Chondrocyte (in vitro differentiated cells): ENCODE results near the gene EPS8. TPM values are rescaled to one million over a fixed set of nuclear protein-coding genes. Genes with fewer than 3 reads are reported as not detected.

Experiments
- DNase-seq: peaks from one replicate; pipeline ENCODE4 v3.0.0; 2021; ENCODE audit warnings: mixed read lengths, low spot score
- H3K27ac Mint-ChIP-seq: one replicate; pipeline ENCODE4 v1.8.0; 2021; ENCODE audit warnings: mild to moderate bottlenecking, moderate library complexity, mixed read lengths; ENCODE audit not compliant: unreplicated experiment
- H3K27me3 Mint-ChIP-seq: 2 replicates; pipeline ENCODE4 v1.8.0; 2021; ENCODE audit warnings: low read depth, mixed read lengths
- H3K36me3 Mint-ChIP-seq: 2 replicates; pipeline ENCODE4 v1.8.0; 2021; ENCODE audit warnings: low read depth, mixed read lengths
- H3K4me1 Mint-ChIP-seq: 2 replicates; pipeline ENCODE4 v1.8.0; 2021; ENCODE audit warnings: low read depth, mild to moderate bottlenecking, mixed read lengths
- H3K4me3 Mint-ChIP-seq: one replicate; pipeline ENCODE4 v1.8.0; 2021; ENCODE audit warnings: mild to moderate bottlenecking, moderate library complexity, mixed read lengths; ENCODE audit not compliant: unreplicated experiment
- H3K9me3 Mint-ChIP-seq: 2 replicates; pipeline ENCODE4 v1.8.0; 2021; ENCODE audit warnings: low read depth, mixed read lengths
- CTCF ChIP-seq: fragments of 200-600 bp; sonication (generic); IDR thresholded peaks from 2 replicates; pipeline ENCODE4 v1.5.0; 2021; ENCODE audit warnings: antibody characterized with exemption, mild to moderate bottlenecking, moderate library complexity
- total RNA-seq: library from RNA; stranded (reverse); gene quantifications from 3 replicates; pipeline ENCODE4 v1.2.1, GENCODE V29; 2021

Gene EPS8
- total RNA-seq, 1 donor from 2014 or later, result 114 TPM

GRCh38 chr12:15726027-15726877 lies 62.9 kb downstream of the EPS8 start:
- DNase-seq, result no peak
- peak overlapping the region; percentile 91 for H3K27ac Mint-ChIP-seq
- H3K9me3 Mint-ChIP-seq, result no peaks in the 10 kb centered on the region
- no peak overlapping the region for H3K4me3 Mint-ChIP-seq
- peaks cover 2% of the 10 kb centered on the region for H3K36me3 Mint-ChIP-seq
- no peak for TF ChIP-seq CTCF
- peaks cover 79% of the 10 kb centered on the region for H3K4me1 Mint-ChIP-seq
- H3K27me3 Mint-ChIP-seq, result no peaks in the 10 kb centered on the region

GRCh38 chr12:15722951-15723350 lies 66.2 kb downstream of the EPS8 start:
- no peak for TF ChIP-seq CTCF
- Mint-ChIP-seq H3K27ac (peak overlapping the region; percentile 87), H3K27me3 (no peaks in the 10 kb centered on the region), H3K36me3 (no peaks in the 10 kb centered on the region), H3K4me1 (peaks cover 83% of the 10 kb centered on the region), H3K4me3 (no peak overlapping the region), H3K9me3 (no peaks in the 10 kb centered on the region)
- no peak for DNase-seq

GRCh38 chr12:15721316-15722115 lies 67.7 kb downstream of the EPS8 start:
- TF ChIP-seq CTCF, result no peak
- Mint-ChIP-seq H3K27me3 (no peaks in the 10 kb centered on the region), H3K9me3 (no peaks in the 10 kb centered on the region), H3K27ac (peak overlapping the region; percentile 93), H3K4me1 (peaks cover 86% of the 10 kb centered on the region), H3K4me3 (peak overlapping the region; percentile 45), H3K36me3 (no peaks in the 10 kb centered on the region)
- DNase-seq, result no peak

GRCh38 chr12:15720295-15720694 lies 68.9 kb downstream of the EPS8 start:
- no peaks in the 10 kb centered on the region for H3K36me3 Mint-ChIP-seq
- no peaks in the 10 kb centered on the region for H3K27me3 Mint-ChIP-seq
- no peak overlapping the region for H3K4me3 Mint-ChIP-seq
- DNase-seq, result no peak
- no peaks in the 10 kb centered on the region for H3K9me3 Mint-ChIP-seq
- TF ChIP-seq CTCF, result no peak
- peaks cover 84% of the 10 kb centered on the region for H3K4me1 Mint-ChIP-seq
- peak overlapping the region; percentile 93 for H3K27ac Mint-ChIP-seq

- Mint-ChIP-seq H3K4me1 (peaks cover 81% of the 10 kb centered on the region), H3K36me3 (peaks cover 4% of the 10 kb centered on the region), H3K27ac (peak overlapping the region; percentile 77), H3K27me3 (no peaks in the 10 kb centered on the region), H3K9me3 (no peaks in the 10 kb centered on the region), H3K4me3 (no peak overlapping the region)
- no peak for DNase-seq
- TF ChIP-seq CTCF, result no peak
Measured at GRCh38 chr12:15719230-15719629, 70.0 kb downstream of the EPS8 start.
